GM19452 (cell line): ENCODE measurements around the gene ATP6V0B.

Experiments used
- ATAC-seq: cut with Tn5 transposase; IDR thresholded peaks from one replicate; pipeline ENCODE4 v1.9.1; 2021; ENCODE audit not compliant: unreplicated experiment

ATP6V0B gene

DNA sequence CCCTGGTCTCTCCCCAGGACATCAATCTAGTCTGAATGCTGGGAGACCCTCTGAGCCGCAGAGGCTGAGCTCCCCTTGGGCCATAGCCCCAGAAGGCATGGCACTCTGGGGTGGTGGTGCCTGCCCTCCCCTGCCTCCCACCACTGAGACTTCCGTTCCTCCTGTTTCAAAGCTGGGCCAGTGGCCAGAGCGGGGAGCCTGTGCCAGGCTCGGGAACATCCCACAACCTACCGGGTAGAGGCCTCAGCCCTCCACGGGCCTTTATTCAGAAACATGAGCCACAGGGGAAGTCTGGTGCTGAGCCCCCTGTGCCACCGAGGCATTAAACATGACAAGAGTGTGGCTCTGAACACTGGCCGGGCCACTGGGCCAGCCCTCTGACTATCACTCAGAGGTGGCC, 24.7 kb downstream of the ATP6V0B start:
- ATAC-seq = no peak

DNA sequence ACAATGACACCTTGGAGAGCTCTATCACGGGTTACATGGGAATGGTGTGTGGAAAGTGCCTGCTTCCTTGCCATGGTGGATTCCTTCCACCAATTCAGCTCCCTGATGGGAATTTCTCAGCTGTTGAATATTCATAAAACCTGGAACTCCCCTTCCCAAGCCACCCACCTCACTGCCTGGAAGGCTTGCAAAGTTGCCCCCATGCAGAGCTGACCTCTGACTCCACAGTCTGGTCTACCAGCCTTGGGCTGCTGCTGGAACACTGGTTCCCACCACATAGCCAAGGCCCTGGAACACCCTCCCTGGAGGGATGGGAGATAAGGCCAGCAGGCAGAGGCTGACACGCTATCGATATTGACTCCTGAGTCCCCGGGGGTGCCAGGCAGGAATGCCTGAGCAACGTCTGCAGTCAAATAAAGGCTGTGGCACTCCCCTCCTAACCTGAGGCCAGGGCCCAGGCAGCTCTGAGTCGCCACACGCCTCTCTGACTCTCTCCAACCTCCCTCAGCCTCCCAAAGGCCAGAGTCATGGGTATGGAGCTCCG, 25.4 kb downstream of the ATP6V0B start:
- ATAC-seq = no peak

DNA sequence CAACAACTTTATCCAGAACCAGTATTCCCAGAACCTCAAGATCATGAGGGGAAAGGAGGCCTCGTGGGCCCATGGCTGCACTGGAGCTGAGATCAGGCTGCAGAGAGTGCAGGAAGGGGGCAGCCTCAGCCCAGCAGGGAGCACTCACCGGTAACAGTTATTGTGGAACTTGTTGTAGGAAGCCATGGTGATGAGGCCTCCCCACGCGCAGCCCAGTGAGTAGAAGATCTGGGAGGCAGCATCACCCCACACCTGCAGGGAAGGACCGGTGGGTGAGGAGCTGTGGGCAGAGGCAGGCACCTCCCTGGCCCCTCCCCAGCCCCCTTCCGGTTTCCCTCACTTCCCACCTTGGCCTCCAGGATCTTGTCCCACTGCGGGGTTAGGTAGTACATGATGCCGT, 27.4 kb downstream of the ATP6V0B start:
- no peak for ATAC-seq

DNA sequence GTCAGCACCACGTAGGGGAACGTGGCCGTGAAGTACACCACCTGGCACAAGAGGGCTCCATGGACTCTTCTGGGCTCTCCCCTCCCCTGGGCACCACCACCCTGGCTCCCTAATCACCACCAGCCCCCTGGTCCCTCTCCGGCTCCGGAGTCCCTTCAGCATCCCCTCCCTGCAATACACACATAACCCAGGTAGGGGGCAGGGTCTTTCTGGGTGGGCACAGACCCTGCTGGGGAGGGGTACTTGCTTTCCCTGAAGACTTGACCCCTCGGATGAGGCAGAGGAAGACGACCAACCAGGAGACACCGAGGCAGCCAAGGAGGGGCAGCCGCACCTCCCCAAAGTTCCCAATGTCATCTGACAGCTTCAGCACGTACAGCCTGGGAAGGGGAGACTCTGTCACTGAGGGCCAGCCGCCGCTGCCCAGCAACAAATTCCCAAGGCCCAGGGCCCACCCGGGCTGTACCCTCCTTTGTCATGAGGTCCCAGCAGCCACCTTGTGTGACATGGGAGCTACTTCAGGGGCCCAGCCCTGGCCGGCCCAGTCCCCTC, 27.9 kb downstream of the ATP6V0B start:
- ATAC-seq = no peak

DNA sequence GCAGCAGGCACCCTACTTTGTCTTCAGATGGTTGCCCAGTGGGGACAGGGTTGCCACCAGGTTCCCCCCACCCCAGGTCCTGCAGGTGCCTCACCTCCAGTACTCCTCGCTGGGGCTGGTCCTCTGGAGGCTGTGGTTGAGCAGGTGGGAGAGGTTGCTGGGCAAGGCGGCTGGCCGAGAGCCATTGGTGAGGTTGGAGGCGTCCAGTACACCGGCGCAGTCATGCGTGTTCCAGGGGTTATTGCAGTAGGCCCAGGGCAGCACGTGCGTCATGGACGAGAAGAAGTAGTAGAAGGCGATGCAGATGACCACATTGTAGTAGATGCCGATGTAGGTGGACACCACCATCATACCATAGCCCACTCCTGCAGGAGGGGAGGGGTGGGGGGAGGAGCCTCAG, 33.5 kb downstream of the ATP6V0B start:
- no peak for ATAC-seq

DNA sequence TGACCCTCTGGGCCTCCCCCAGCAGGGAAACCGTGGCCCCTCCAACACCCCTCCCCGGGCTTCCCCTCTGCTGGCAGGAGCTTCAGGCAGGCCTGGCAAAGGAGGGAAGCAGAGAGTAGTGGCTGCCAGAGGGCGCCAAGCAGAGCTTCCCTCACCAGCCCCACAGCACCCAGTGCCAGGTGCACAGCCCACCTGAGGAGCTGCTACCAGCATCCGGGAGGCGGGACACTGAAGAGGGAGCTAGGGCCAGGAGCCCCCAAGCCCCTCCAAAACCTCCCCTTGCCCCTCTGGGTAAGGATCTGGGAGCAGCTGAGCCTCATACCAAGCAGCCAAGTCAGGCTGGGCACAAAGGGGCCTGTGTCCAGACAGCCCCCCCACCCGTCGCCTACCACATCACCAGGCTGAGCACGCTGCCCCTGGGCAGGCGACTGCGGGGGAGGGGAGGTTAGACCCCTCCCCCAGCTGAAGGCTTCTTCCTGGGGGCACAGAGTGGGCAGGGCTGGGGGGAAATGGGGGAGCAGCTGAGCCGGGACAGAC, 36.2 kb downstream of the ATP6V0B start:
- ATAC-seq = no peak

DNA sequence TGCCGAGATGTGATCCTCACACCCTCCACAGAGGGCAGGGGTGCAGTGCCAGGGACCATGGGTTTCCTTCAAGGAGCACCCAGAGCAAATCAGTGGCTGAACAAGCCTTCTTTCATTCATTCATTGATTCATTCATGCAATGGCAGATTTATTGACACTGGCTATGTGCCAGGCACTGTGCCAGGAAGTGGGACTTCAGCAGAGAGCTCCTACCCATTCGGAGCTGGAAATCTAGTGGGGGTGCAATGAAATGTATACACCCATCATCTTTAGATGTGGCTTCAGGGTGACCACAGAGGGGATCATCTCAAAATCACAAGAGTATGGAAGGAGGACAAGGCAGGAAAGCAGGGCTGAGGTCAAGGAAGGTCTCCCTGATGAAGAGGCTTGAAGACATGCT, 37.6 kb downstream of the ATP6V0B start:
- no peak for ATAC-seq

DNA sequence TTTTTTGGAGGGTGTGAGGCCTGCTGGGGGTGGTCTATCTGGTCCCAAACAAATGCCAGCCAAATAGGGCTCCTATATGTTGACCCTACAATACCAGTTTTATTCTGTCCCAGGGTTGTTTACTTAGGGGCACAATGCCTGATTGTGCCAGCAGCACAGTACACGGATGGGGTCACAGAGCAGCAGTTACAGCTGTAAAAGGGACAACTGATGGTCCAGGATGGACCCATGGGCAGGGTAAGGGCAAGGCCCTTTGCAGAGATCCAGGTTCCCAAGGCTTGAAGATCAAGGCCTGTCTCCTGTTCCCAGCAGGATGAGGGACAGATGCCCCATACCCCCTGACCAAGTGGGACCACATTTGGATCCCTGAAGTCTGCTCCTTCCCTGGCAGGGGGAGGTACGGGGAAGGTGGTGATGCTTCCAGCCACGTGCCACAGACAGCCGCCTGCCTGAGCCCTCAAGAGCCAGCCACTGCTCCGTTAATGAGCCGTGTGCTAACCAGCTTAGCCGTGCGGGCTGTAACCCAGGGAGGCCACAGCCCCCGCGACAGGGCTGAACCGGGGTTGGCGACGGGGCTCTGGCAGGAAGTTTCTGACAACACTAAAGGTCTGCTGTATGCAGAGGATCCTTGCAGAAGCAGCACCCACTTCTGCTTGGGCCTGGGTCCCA, 38.3 kb downstream of the ATP6V0B start:
- no peak for ATAC-seq

DNA sequence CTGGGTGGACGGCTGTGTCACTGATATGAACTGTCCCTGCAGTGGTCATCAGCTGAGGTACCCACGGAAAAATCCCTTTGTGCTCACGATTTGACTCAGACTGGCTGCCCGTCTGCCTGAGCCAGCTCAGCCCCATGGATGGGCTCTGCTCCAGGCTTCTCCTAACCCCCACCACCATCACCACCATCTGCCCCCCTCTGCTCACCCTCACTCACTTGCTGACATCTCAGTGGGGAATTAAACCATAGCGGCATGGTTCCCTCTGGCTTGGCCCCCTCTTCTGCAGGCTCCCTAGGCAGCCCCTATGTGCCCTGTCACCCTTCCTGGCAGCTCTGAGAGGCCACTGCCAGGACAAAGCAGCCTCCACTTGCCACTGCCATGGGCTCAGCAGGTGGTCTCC, 39.2 kb downstream of the ATP6V0B start:
- no peak for ATAC-seq

DNA sequence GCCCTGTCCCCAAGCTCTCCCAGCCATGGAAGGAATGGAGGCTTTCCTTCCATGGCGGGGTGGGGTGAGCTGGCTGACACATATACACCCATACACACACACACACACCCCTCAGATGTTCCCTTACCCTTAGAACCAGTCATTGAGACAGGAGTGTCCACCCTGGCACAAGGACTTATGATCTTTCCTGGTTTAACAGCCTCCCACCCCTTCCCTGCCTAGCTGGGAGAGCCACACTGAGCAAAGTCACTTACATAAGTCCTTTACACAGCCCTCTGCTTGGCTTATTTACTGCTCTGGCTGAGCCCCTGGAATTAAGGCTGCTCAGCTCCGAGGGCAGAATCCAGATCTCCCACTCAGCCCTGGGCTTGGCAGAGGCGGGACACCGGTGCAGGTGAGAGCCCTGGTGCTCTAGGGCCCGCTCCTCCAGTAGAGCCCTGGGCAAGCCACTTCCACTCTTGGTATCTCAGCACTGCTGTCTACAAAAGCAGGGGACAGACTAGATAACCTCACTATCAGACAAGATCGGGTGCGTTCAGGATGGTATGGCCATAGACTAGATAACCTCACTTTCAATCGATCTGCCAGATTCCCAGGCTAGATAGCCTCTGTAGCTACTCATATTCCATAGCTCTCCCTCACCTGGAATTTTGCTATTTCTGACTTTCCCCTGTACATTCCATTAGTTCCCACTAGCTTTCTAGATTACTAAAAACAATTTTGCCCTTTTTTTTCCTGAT, 39.8 kb downstream of the ATP6V0B start:
- no peak for ATAC-seq

DNA sequence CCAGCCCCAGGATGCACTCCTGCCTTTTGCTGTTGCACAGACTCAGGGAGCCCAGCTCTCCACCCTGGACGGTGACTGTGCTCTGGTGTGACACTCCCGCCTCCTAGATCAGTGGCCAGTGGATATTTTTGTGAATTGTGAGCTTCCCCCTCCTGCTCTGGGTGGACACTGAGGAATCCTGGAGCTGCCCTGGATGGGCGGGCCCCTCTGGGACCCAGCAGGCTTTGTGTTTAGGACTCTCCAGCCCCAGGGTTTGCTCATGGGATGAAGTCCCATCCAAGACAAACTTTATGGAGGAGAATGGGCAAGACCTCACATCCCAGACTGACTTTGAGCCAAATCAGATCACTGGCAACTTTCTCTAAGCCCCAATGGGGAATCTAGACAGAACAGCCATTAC, 40.4 kb downstream of the ATP6V0B start:
- ATAC-seq = no peak

DNA sequence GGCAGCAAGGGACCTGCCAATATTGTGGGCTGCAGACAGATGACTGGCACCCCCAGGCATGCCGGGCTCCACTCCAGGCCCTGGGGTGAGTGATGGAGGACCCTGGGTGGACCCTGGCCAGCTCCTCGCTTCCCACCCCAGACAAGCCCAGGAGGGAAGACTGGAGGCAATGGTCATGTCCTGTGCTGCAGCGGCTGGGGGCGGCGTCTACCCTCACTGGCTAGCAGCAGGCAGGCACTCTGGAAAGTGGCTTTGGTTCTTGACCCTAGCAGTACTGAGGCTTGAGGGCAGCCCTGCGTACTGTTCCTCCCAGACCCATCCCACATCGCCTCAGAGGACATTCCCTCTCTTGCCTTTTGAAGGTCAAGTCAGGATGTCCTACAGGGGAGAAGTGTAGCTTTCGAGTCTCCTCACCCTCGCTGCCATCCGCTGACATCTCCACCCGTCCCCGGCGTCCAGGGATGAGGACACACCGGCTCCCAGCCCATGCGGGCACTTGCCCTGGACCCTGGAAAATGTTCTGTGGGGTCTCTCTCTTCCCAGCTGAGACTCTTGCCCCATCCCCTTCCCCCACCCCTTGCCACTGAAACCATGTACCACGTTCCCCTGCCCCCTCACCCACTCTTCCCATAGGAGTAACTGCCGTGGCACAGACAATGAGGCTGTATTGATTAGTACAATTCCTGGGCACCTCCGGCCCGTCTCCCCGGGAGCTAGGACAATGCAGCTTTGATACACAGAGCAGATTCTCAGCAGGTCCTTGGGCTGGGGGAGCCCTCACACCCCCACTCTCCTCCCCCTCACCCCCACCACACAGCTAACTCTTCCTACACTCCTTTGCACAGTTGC, 41.5 kb downstream of the ATP6V0B start:
- no peak for ATAC-seq

DNA sequence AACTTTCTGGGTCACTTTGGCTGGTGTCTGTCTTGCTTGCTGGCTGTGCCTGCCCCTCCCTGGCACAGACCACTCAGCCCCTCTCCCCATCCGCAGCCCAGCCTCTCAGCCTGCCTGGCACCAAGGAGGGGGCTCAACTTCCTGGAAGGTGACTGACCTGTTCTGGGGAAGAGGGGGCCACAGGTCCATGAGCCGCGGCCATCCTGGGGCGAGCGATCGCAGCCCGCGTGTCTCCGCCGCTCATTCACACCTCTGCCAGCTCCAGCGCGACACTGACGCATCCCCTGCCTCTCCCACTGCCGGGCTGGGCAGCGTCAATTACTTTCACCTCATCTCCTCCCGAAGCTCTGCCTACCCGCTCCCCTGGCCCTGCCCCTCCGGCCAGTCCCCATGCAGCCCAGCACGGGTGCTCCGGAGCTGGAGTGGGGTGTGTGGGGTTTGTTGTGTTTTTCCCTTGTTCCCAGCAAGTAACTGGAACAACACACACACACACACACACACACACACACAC, 42.2 kb downstream of the ATP6V0B start:
- ATAC-seq = no peak

DNA sequence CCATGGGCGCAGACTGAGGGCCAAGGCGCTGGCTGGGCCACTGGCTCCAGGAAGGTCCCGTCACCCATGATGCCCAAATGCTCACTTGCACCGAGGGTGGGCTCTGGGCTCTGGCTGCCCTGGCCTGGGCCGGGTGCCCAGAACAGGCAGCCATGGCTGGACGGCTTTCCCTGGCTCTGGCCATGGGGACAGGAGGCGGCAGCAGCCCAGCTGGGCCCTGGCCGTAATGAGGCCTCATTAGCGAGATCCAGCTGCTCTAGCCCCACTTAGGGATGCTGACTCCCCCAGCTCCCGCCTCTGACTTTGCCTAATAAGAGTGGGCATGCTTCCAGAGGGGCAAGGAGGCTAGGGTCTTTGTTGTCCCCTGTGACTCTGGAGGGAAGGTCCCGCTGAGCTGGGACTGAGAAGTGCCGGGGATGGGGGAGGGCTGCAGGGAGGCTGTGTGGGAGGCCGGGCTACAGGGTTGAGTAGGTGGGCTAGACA, 44.7 kb downstream of the ATP6V0B start:
- no peak for ATAC-seq

DNA sequence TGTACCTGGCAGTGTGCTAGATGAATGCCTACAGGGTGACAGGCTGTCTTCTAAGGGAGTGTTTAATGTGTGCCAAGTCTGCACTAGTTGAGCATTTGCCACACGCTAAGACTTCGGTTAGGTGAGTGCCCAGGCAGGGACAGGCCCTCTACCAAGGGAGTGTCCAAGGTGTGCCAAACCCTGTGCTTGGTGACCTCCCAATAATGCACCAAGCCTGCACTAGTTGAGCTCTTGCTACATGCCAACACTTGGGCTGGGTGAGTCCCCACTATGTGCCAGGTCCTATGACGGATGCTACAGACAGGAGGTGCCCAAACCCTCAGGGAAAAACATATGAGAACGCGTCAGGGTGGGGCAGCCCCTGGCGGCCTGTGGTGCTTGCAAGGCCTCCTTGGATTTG, 45.7 kb downstream of the ATP6V0B start:
- no peak for ATAC-seq

DNA sequence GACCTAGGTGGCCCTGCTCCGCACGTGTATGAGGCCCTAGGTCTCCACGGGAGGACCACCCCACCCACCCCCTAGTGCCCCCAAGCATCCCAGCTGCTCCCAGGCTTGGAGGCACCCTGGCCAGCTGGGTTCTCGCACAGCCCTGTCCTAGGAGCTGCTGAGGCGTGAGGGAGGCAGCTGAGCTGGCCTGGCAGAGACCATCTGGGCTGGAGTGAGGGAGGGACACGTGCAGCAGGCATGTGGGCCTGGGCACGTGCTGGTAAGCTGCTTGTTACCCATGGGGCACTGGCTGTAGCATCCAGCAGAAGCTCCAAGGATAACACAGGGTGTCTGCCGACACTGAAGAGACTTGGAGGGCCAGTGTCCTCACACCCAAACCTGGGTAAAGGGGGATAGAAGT, 46.4 kb downstream of the ATP6V0B start:
- ATAC-seq = no peak

DNA sequence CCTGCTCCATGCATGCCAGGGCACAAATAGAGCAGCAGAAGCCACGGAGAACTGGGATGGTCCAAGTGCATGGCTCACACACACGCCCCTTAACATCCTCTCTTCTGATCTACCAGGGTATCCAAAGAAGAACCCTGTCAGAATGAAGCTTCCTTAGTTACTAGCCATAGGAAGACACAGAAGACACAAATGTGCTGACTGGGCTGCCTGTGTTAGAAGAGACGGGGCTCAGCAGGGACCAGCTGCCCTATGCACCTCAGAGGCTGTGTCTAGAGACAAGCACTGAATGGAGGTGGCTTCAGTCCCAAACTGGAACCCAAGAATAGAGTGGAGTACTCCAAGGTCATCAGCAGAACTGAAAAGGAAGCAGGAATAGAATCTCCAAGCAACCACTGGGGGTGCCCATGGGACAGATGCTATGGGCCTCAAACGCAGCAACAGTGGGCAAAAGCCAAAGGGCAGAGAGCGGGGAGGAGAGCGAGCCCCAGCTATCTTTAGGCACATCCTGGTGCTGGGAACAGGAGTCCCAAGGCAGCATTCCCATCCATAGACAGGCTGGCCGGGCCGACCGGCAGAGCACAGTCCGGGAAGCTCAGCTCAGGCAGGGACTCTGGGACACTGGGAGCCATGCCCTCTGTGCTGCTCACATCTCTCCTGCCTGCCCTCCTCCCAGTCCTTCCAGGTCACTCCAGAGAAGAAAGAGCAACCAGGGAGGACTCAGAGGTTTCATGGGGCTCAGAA, 47.0 kb downstream of the ATP6V0B start:
- ATAC-seq = no peak

DNA sequence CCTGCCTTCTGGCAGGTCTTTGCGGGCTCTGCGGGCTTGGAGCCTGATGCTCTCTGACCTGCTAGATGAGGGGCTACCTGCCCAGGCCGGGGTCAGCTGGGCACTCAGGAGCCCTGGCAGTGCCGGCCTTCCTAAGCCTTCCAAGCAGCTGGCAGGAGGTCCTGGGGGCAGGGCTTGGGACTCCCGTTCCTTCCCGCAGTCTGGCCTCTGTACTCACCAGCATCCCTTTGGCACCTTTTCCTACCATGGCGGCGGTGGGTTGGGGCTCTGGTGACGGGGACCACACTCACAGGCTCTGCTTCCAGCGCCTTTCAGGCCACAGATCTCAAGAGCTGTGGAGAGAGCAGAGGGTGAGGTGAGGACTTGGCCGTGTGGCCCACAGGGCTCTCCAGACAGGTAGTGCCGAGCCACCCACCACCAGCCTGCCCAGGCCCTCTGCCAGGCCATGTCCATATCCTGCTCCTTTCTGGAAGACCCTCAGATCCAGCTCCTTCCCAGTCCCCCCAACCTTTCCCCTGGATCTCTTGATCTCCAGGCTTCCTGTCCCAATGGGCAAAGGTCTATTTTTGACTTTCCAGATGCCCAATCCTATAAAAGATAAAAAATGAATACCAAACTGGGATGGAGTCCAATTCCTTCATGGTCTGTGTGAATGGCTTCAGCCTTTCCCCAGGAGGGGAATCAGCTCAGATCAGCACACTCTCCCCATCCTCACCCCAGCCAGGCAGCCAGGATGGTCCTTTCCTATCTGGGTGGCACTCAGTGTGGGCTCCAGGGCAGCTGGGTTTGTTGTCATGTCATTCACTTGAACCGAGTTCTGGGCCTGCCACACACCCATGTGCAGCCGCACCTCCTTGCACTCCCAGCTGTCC, 49.5 kb downstream of the ATP6V0B start:
- no peak for ATAC-seq

DNA sequence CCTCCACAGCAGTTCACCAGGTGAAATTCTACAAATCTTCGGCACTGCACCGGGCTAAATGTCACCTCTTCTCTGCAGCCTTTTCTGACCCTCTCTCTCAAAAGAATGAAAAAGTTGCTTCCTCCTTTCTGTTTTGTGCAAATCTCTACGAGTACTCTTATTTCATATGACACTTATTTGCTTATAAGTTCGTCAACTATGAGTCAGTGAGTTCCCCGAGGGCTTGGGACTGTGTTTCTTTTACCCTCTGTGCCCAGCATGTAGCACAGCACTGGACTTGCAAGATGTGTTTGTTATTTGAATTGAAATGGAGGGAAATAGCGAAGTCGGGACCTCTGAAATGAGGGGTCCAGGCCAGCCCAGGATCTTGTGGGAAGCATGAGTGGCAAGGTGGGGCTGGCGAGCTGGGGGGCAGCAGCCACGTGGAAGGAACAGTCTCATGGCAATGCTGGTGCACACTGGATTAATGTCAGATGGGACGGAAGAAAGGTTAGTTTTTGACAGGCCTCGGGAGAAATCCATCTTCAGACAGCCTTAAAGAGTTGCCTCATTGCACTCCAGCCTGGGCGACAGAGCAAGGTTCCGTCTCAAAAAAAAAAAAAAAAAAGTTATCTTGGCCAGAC, 50.3 kb downstream of the ATP6V0B start:
- ATAC-seq = no peak
